ENCODE results near the gene RFC2.
"Not testable (repeated sequence)": the region's sequence is repeated elsewhere in the genome, so short reads cannot be mapped to it uniquely, and the experiment has no call there.

Gene RFC2

GRCh38 chr7:74282748-74283459, 28.7 kb upstream of the RFC2 start:
- DNase-seq (ENCODE audit: low spot score), result no peak

GRCh38 chr7:74280985-74281384, 26.8 kb upstream of the RFC2 start:
- DNase-seq (ENCODE audit: low spot score), result no peak

DNA sequence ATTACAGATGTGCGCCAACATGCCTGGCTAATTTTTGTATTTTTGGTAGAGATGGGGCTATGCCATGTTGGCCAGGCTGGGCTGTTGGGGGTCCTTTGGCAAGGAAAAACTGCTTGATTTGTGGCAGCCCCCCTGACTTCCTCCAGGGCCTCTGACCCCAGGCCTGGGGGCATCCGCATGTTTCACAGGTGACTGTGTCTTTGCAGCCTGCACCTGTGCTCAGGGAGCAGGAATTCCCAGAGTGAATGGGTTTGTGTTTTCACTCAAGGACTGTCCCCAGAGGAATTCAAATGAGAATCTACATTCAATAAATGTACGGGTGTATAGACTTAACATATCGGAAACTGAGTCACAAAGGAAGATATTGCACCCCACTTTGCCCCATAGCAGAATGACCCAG, 23.4 kb upstream of the RFC2 start:
- DNase-seq (ENCODE audit: low spot score), result no peak

GRCh38 chr7:74275401-74275881, 21.2 kb upstream of the RFC2 start:
- no peak for DNase-seq (ENCODE audit: low spot score)

GRCh38 chr7:74272305-74273038, 18.3 kb upstream of the RFC2 start:
- DNase-seq (ENCODE audit: low spot score), result no peak

DNA sequence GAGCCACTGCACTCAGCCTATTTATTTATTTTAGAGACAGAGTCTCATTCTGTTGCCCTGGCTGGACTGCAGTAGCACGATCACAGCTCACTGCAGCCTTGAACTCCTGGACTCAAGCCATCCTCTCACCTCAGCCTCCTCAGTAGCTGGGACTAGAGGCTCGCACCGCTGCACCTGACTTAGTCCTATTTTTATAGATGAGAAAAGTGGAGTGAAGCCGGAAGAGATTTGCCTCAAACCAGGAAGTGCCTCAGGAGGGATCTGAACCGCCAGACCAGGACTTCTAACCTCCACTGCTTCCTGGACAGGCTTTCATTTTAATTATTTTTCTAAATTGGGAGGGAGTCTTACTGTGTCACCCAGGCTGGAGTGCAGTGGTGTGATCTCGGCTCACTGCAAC, 17.5 kb upstream of the RFC2 start:
- DNase-seq (ENCODE audit: low spot score), result no peak

GRCh38 chr7:74269757-74270277, 15.6 kb upstream of the RFC2 start:
- DNase-seq (ENCODE audit: low spot score), result peak; percentile 76

GRCh38 chr7:74267756-74268565, 13.8 kb upstream of the RFC2 start:
- DNase-seq (ENCODE audit: low spot score), result no peak

DNA sequence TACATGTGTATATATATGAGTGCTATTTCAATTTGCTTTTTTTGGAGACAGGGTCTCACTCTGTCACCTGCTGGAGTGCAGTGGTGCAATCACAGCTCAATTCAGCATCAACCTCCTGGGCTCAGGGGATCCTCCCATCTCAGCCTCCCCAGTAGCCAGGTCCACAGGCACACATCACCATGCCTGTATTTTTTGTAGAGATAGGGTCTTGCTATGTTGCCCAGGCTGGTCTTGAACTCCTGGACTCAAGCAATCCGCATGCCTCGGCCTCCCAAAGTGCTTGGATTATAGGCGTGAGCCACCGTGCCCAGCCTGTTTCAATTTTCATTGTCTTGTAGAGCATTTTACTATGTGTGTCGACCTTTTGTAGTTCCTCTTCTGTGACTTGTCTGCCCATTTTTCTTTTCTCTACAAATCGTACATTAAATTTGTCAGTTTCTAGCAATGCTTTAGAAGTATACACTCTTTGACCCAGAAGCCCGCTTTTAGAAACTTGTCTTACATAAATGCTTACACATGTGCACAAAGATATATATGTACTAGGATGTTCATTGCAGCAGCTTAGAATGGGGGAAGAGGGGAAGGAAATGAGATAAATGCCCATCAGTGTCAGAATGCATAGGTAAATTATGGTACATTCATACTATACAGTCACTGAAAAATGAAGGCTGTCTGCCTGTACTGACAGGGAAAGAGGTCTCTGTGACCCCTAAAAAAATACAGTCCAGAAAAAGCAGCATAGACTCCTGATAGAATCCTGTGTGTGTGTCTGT, 12.2 kb upstream of the RFC2 start:
- DNase-seq (ENCODE audit: low spot score), result no peak

DNA sequence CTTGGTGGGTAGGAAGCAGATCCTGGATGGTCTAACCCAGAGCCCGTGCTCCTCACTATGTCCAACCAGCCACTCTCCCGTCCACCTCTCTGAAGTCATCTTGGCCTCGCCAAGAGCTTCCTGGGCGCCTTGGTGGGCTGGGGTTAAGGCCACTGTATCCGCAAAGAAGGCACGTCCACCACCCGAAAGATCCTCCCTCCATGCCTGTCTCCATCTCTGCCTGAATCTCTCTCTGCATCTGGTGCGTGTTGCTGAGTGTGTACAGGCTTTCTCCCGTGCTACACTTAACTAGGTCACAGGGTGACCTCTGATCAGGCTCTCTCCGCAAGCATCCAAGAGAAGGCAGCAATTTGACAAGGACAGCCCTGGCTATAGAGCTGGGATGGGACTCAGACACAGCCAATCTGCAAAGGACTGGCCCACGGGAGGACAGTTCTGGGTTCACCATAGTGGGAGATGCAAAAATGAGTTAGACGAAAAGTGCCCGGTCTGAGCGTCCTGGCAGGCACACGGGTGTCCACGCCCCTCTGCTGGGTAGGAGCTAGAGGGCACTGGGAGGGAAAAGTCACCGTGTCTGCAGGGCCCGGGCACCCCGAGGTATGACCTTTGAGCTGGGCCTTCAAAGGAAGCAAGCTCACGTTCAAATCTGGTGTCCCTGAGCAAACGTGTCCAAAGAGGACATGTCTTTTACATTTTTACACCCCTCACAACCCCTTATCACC, 9.4 kb upstream of the RFC2 start:
- no peak for DNase-seq (ENCODE audit: low spot score)

GRCh38 chr7:74262639-74263398, 8.6 kb upstream of the RFC2 start:
- DNase-seq (ENCODE audit: low spot score), result no peak

DNA sequence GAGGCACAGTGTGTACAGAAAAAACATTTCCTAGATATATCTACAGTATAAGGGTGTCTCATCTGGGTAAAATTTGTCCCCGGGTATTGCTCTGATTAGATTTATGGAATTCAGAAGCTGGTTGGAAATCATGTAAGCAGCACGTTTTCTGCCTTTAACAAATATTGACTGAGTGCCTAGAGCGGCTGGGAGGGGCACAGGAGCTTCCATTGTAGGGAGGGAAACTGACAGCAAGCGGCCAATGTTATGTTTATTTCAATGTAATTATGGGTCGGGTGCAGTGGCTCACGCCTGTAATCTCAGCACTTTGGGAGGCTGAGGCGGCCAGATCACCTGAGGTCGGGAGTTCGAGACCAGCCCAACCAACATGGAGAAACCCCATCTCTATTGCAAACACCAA, 4.4 kb upstream of the RFC2 start:
- DNase-seq (ENCODE audit: low spot score), result no peak

DNA sequence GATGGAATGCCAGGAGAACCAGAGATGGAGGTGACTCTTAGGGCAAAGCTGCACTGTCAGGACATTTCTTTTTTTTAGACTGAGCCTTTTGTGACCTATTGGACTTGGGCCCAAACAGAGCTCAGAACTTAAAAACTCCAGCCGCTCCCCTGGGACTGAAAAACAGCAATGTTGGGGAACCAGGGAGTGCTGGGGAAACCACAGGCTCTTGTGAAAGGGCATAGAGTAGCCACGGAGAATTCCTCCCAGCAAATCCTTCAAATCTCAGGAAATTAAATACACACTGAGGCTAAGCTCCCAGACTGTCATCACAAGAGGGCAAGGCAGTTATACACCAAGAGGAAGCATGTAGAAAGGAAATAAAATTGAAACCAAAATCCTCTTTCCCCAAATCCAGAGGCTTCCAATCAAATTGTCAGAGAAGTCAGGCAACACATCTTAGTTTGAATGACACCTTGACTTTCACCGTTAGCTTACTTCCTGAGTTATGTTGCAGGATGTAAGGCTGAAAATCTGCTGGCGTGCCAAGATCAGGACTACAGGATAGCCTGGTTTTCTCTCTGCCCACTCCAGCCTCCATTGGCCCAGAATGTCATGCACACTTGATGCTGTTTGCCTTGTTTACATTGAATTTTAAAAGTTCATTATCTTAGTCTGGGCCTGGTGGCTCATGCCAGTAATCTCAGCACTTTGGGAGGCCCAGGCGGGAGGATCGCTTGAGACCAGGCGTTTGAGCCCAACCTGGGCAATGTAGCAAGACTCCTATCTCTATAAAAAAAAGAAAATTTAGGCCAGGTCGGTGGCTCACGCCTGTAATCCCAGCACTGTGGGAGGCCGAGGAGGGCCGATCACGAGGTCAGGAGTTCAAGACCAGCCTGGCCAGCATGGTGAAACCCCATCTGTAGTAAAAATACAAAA, 2.6 kb upstream of the RFC2 start:
- DNase-seq (ENCODE audit: low spot score), result no peak

DNA sequence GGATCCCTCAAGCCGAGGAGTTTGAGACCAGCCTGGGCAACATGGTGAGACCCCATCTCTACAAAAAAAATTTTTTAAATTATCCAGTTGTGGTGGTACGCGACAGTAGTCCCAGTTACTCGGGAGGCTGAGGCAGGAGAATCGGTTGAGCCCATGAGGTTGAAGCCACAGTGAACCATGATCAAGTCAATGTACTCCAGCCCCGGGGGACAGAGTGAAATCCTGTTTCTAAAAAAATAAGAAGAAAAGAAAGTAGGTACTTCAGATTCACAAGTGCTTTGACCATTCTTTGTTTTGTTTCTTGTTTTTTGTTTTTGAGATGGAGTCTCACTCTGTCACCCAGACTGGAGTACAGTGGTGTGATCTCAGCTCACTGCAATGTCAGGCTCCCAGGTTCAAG, 1.3 kb upstream of the RFC2 start:
- DNase-seq (ENCODE audit: low spot score), result not testable (repeated sequence)

GRCh38 chr7:74254858-74255379, 720 bp upstream of the RFC2 start:
- DNase-seq (ENCODE audit: low spot score), result no peak

DNA sequence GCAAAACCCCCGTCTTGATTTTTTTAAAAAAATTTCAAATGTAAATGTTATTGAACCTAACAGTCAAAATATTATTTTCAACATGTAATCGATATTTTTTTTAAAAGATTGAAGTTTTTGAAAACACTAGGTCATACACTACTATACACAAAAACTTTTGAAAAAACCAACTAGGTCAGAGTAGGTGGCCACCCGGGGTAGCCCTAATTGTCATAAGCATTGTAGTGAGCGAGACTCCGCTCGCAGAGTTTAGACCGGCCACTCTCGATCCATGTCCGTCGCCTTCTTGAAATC, 417 bp downstream of the RFC2 start:
- no peak for DNase-seq (ENCODE audit: low spot score)

- DNase-seq (ENCODE audit: low spot score), result no peak
These were observed 868 bp downstream of the RFC2 start for GRCh38 chr7:74253331-74253730.

- DNase-seq (ENCODE audit: low spot score), result no peak
These were observed 1.3 kb downstream of the RFC2 start for GRCh38 chr7:74252893-74253292.

- DNase-seq (ENCODE audit: low spot score), result not testable (repeated sequence)
These were observed 5.1 kb downstream of the RFC2 start for GRCh38 chr7:74249058-74249457.
